Activated naive CD4-positive, alpha-beta T cell treated with anti-CD3 and anti-CD28 coated beads, Interleukin-2, amount 50 U/mL, for 72 hours (primary cell): Measurements from ENCODE around the gene SLC35B2. TPM values are rescaled to one million over a fixed set of nuclear protein-coding genes. Genes with fewer than 3 reads are reported as not detected.

Experiments used
- ATAC-seq, 2 donors: fragments of 150-1000 bp; cut with Tn5 transposase; 2 replicates each; pipeline ENCODE4 v1.10.0; 2021; ENCODE audit warnings: mild to moderate bottlenecking in 2 of 2, moderate library complexity in 2 of 2
- DNase-seq, 2 donors: peaks; one replicate each; pipeline ENCODE4 v3.0.0; 2021 to 2022; ENCODE audit warnings: low spot score in 2 of 2
- H3K27ac Mint-ChIP-seq, 2 donors: one replicate each; pipeline ENCODE4 v1.8.0; 2022; ENCODE audit warnings: mild to moderate bottlenecking in 2 of 2, mixed read lengths in 2 of 2
- H3K36me3 Mint-ChIP-seq, 2 donors: one replicate each; pipeline ENCODE4 v1.8.0; 2022; ENCODE audit warnings: mixed read lengths in 2 of 2
- H3K9me3 Mint-ChIP-seq, 2 donors: one replicate each; pipeline ENCODE4 v1.8.0; 2022; ENCODE audit warnings: mixed read lengths in 2 of 2
- total RNA-seq, 2 donors: library from RNA; stranded (reverse); gene quantifications; one replicate each; pipeline ENCODE4 v1.2.3, GENCODE V29; 2022

The SLC35B2 gene
- total RNA-seq, 2 donors from 2014 or later = 18.3 to 23.8 TPM

- ATAC-seq (peak in 1 of 2 donors; percentile 19), DNase-seq (no peak)
- Mint-ChIP-seq H3K36me3 (peaks cover 0 to 17% of the 10 kb centered on the region in 2 donors), H3K9me3 (no peaks in the 10 kb centered on the region), H3K27ac (peak overlapping the region; percentile 36 to 81)
Observed at GRCh38 chr6:44224029-44224964, 33.0 kb downstream of the SLC35B2 start.

DNA sequence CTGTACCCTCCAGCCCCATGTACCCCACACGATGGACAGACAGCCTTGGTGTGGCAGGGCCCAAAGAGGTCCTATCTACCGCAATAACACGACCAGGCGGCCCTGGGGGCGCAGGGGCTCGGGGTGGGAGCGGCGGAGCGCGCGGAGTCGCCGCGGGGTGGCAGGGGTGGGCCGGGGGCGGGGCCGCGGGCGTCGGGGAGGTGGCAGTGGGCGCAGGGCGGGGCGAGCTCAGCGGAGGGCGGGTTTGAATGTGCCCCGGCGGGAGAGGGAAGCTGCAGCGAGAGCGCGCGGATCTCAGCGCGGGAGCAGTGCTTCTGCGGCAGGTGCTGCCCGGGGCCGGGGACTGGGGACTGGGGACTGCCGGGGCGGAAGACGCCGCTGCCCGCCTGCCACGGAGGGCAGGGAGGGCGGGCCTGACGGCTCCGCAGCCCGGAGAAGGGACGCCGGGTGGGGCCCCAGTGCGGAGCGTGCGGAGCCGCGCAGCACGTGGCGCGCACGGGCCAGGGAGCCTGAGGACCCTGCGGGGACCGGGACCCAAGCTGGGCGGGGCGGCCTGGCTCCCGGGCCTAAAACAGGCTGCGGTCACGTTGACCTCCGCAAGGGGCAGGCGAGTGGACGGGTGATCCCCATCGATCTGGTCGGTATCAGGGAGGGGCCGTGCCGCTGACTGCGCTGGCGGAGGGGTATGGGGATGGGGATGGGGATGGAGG is 33.9 kb downstream of the SLC35B2 start, which contains the start of gene SLC29A1:
SLC29A1 (plus strand) TSS at position 277 of the 710 bp plus-strand sequence. CDS start 3,719 bp downstream, outside the sequence.
- ATAC-seq (peak; percentile 74 to 80), DNase-seq (peak; percentile 80 to 85)
- H3K36me3 Mint-ChIP-seq = peaks cover 0 to 11% of the 10 kb centered on the region in 2 donors
- H3K27ac Mint-ChIP-seq = peak within 1 kb of the TSS; percentile 81 to 86
- no peaks in the 10 kb centered on the region for H3K9me3 Mint-ChIP-seq

GRCh38 chr6:44222486-44223318 is 34.6 kb downstream of the SLC35B2 start:
- H3K27ac Mint-ChIP-seq = peak overlapping the region; percentile 81 to 86
- DNase-seq (no peak), ATAC-seq (no peak)
- no peaks in the 10 kb centered on the region for H3K9me3 Mint-ChIP-seq
- peaks cover 0 to 11% of the 10 kb centered on the region in 2 donors for H3K36me3 Mint-ChIP-seq

- H3K27ac Mint-ChIP-seq = no peak overlapping the region
- DNase-seq = no peak
- ATAC-seq = no peak
- peaks cover 0 to 11% of the 10 kb centered on the region in 2 donors for H3K36me3 Mint-ChIP-seq
- no peaks in the 10 kb centered on the region for H3K9me3 Mint-ChIP-seq
Observed at GRCh38 chr6:44221961-44222335, 35.4 kb downstream of the SLC35B2 start.

GRCh38 chr6:44221291-44221960 is 35.9 kb downstream of the SLC35B2 start:
- H3K36me3 Mint-ChIP-seq = peaks cover 0 to 11% of the 10 kb centered on the region in 2 donors
- peak overlapping the region in 1 of 2 donors; percentile 19 for H3K27ac Mint-ChIP-seq
- ATAC-seq = peak; percentile 62 to 70
- peak; percentile 71 to 79 for DNase-seq
- H3K9me3 Mint-ChIP-seq = no peaks in the 10 kb centered on the region

- ATAC-seq (no peak), DNase-seq (no peak)
- peaks cover 0 to 11% of the 10 kb centered on the region in 2 donors for H3K36me3 Mint-ChIP-seq
- H3K27ac Mint-ChIP-seq = peak overlapping the region in 1 of 2 donors; percentile 19
- H3K9me3 Mint-ChIP-seq = no peaks in the 10 kb centered on the region
Observed at GRCh38 chr6:44220913-44221290, 36.4 kb downstream of the SLC35B2 start.

DNA sequence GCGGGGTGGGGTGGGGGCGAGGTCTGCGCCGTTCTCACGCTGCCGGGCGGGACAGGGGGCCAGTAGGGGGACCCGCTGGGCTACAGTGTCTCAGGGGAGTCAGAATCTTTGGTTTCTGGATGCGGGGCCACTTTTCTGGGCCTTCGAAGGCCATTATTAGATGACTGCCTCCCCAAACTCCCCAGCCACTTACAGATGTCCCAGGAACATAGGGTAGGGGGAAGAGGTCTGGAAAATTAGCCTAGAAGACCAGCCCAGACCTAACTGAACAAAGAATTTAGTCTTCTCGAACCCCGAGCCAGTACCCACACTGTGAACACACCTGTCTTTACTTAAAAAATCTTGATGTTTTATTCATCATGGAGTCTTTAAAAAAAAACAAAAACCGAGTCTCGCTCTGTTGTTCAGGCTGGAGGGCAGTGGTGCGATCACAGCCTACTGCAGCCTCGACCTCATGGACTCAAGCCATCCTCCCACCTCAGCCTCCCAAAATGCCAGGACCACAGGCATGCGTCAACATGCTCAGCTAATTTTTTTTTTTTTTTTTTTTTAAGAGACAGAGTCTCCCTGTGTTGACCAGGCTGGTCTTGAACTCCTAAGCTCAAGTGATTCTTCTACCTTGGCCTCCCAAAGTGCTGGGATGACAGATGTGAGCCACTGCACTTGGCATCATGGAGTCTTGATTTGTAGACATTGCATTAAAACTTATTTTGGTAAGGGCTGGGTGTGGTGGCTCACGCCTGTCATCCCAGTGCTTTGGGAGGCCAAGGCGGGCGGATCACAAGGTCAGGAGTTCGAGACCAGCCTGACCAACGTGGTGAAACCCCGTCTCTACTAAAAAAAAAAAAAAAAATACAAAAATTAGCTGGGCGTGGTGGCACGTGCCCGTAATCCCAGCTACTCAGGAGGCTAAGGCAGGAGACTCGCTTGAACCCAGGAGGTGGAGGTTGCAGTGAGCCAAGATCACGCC is 37.2 kb downstream of the SLC35B2 start:
- ATAC-seq = no peak
- Mint-ChIP-seq H3K27ac (no peak overlapping the region), H3K9me3 (no peaks in the 10 kb centered on the region)

GRCh38 chr6:44219053-44219814 is 38.1 kb downstream of the SLC35B2 start:
- ATAC-seq = peak; percentile 11 to 34
- Mint-ChIP-seq H3K27ac (no peak overlapping the region), H3K36me3 (peaks cover 0 to 3% of the 10 kb centered on the region in 2 donors), H3K9me3 (no peaks in the 10 kb centered on the region)
- DNase-seq = peak in 1 of 2 donors; percentile 40

More for the DNA sequence above, 37.2 kb downstream of the SLC35B2 start:
- H3K36me3 Mint-ChIP-seq = peaks cover 0 to 11% of the 10 kb centered on the region in 2 donors
- DNase-seq = no peak

DNA sequence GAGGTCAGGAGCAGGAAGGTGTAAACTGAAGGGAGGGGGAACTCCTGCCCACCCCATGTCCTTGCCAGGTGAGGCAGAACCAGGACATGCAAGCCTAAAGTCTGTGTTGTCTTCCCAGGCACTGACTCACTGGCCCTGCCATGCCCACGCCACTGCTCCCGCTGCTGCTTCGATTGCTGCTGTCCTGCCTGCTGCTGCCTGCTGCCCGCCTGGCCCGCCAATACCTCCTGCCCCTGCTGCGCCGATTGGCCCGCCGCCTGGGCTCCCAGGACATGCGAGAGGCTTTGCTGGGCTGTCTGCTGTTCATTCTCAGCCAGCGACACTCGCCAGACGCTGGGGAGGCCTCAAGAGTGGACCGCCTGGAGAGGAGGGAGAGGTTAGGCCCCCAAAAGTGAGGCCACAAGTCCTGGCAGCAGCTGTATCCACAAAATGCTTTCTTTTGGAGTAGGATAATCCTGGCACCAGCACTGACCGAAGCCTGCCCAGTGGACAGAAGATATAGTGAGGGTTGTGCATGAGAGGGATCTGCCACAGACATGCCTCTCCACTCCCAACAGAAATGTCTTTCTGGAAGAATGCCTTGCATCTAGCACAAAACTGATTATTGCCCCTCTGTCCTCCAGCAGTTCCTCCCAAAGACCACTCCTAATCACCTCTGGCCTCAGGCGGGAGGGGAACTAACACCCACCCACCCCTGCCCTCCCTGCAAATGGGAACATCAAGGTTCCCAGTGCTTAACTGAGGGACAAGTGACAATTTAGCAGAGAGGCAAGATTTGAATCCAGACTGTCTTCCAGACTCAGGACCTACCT is 39.8 kb downstream of the SLC35B2 start:
- H3K9me3 Mint-ChIP-seq = no peaks in the 10 kb centered on the region
- no peaks in the 10 kb centered on the region for H3K36me3 Mint-ChIP-seq
- no peak for ATAC-seq
- H3K27ac Mint-ChIP-seq = no peak overlapping the region
- DNase-seq = no peak

- DNase-seq = no peak
- Mint-ChIP-seq H3K27ac (no peak within 1 kb of the TSS), H3K36me3 (no peaks in the 10 kb centered on the region), H3K9me3 (no peaks in the 10 kb centered on the region)
- ATAC-seq = no peak
Observed at GRCh38 chr6:44216677-44217331, 40.5 kb downstream of the SLC35B2 start, which contains the start of gene MYMX. TSS of gene MYMX (plus strand) at chr6:44216926. CDS start at chr6:44217472, 546 bp downstream.

GRCh38 chr6:44214307-44214706 is 43.0 kb downstream of the SLC35B2 start:
- H3K36me3 Mint-ChIP-seq = no peaks in the 10 kb centered on the region
- H3K27ac Mint-ChIP-seq = no peak overlapping the region
- H3K9me3 Mint-ChIP-seq = no peaks in the 10 kb centered on the region
- DNase-seq = no peak
- no peak for ATAC-seq

- DNase-seq (no peak), ATAC-seq (no peak)
- Mint-ChIP-seq H3K27ac (no peak overlapping the region), H3K9me3 (no peaks in the 10 kb centered on the region), H3K36me3 (no peaks in the 10 kb centered on the region)
Observed at GRCh38 chr6:44211284-44211683, 46.0 kb downstream of the SLC35B2 start.

DNA sequence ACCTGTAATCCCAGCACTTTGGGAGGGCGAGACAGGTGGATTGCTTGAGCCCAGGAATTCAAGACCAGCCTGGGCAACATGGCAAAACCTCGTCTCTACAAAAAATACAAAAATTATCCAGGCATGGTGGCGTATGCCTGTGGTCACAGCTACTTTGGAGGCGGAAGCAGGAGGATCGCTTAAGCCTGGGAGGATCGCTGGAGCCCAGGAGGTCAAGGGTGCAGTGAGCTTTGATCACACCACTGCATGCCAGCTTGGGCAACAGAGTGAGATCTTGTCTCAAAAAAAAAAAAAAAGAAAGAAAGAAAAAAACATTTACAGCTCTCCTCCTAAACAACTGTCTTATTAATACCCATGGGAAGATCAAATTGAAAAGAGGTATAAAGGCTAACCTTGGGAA is 49.4 kb downstream of the SLC35B2 start:
- H3K9me3 Mint-ChIP-seq = no peaks in the 10 kb centered on the region
- H3K27ac Mint-ChIP-seq = no peak overlapping the region
- no peak for DNase-seq
- H3K36me3 Mint-ChIP-seq = no peaks in the 10 kb centered on the region
- ATAC-seq = no peak
